HUDEP-2 (cell line): Measurements from ENCODE around the gene ANKRD24.
A peak's percentile ranks its signal among the peaks of the same experiment; 100 is the strongest.
"Not testable (repeated sequence)": the region's sequence is repeated elsewhere in the genome, so short reads cannot be mapped to it uniquely, and the experiment has no call there.

Experiments
- DNase-seq, 76 experiments: peaks; one replicate each; lab custom pipeline; 2025; ENCODE audit not compliant: unreplicated experiment in 76 of 76; lab: John Stamatoyannopoulos, UW

The ANKRD24 gene

GRCh38 chr19:4172861-4173473 is 9.5 kb upstream of the ANKRD24 start:
- peak in 53 of 76 experiments; percentile 19 to 89 (median 56) for DNase-seq

- no peak for DNase-seq
Observed at GRCh38 chr19:4173479-4174212, 8.8 kb upstream of the ANKRD24 start.

- no peak for DNase-seq
Observed at GRCh38 chr19:4174213-4174894, 8.1 kb upstream of the ANKRD24 start.

- DNase-seq, result no peak
Observed at GRCh38 chr19:4174895-4175668, 7.4 kb upstream of the ANKRD24 start.

GRCh38 chr19:4175669-4175931 is 6.9 kb upstream of the ANKRD24 start:
- DNase-seq, result no peak

GRCh38 chr19:4177146-4177545 is 5.3 kb upstream of the ANKRD24 start:
- DNase-seq, result no peak

GRCh38 chr19:4178990-4179389 is 3.5 kb upstream of the ANKRD24 start:
- DNase-seq, result no peak

- DNase-seq, result peak in 73 of 76 experiments; percentile 49 to 91 (median 77)
Observed at GRCh38 chr19:4181053-4181508, 1.4 kb upstream of the ANKRD24 start.

GRCh38 chr19:4183967-4184717 is 1.7 kb downstream of the ANKRD24 start:
- no peak for DNase-seq

- DNase-seq, result no peak
Observed at GRCh38 chr19:4184718-4185352, 2.3 kb downstream of the ANKRD24 start.

- no peak for DNase-seq
Observed at GRCh38 chr19:4185413-4186086, 3.1 kb downstream of the ANKRD24 start.

- DNase-seq, result peak in 69 of 76 experiments; percentile 20 to 97 (median 79)
Observed at GRCh38 chr19:4186087-4186993, 3.9 kb downstream of the ANKRD24 start.

- no peak for DNase-seq
Observed at GRCh38 chr19:4187313-4188122, 5.0 kb downstream of the ANKRD24 start.

- DNase-seq, result no peak
Observed at GRCh38 chr19:4189641-4190040, 7.2 kb downstream of the ANKRD24 start.

- DNase-seq, result not testable (repeated sequence)
Observed at GRCh38 chr19:4192537-4192936, 10.0 kb downstream of the ANKRD24 start.

GRCh38 chr19:4194353-4194752 is 11.9 kb downstream of the ANKRD24 start:
- DNase-seq, result no peak

- DNase-seq, result no peak
Observed at GRCh38 chr19:4196009-4196408, 13.5 kb downstream of the ANKRD24 start.
